HG02973 (cell line): Measurements from ENCODE around the gene KCNJ1.

Experiments
- ATAC-seq: cut with Tn5 transposase; IDR thresholded peaks from one replicate; pipeline ENCODE4 v1.9.1; 2021; ENCODE audit warnings: moderate library complexity; ENCODE audit not compliant: unreplicated experiment

Gene KCNJ1

DNA sequence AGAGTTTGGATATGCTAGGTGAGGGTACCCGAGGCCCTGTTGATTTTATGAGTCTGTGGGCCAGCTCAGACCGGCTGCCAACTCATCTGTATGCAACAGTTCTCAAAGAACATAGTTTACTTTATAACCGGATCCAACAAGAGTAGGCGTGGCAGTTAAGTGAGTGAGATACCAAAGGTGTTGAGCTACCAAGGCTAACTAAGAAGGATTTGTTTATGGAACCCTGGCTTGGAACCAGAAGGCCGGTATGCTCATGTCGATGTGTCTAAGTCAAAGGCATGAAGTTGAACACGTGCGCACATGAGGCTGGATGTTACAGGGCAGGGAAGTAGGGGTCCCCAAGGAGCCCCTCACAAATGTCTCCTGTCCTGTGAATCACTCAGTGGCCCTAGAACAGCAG, at the start of gene KCNJ1:
Gene KCNJ1 (minus strand): TSS at position 20 of the 400 bp plus-strand sequence. CDS start 27,053 bp downstream, outside the sequence.
- no peak for ATAC-seq

- no peak for ATAC-seq
Measured at GRCh38 chr11:128916681-128917080, 49.6 kb upstream of the KCNJ1 start.

DNA sequence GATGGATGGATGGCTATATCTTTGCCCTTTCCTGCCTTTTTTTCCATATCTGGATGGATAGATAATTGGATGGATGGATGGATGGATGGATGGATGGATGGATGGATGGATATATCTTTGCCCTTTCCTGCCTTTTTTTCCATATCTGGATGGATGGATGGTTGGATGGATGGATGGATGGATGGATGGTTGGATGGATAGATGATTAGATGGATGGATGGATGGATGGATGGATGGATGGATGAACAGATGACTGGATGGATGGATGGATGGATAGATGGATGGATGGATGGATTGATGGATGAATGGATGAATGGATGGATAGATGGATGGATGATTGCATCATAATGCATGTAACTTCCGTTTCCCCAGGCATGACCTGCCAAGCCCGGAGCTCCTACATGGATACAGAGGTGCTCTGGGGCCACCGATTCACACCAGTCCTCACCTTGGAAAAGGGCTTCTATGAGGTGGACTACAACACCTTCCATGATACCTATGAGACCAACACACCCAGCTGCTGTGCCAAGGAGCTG, 49.0 kb upstream of the KCNJ1 start:
- ATAC-seq: no peak

DNA sequence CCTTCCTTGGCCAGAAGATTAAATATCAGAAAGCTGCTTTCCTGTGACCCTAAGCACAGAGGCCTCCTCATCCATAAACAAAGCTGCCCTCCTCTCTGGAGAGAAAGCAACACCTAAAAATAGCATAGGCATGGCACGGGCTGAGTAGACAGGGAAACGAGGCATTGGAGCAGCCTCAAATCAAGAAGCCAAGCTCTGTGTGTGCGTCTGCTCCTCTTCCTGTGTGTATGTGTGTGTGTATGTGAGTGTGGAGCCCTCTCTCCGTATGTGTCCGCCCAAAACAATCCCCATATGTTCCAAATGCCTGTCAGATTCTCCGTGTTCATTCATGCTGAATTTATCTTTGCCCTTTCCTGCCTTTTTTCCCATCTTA, 48.0 kb upstream of the KCNJ1 start:
- ATAC-seq: no peak

DNA sequence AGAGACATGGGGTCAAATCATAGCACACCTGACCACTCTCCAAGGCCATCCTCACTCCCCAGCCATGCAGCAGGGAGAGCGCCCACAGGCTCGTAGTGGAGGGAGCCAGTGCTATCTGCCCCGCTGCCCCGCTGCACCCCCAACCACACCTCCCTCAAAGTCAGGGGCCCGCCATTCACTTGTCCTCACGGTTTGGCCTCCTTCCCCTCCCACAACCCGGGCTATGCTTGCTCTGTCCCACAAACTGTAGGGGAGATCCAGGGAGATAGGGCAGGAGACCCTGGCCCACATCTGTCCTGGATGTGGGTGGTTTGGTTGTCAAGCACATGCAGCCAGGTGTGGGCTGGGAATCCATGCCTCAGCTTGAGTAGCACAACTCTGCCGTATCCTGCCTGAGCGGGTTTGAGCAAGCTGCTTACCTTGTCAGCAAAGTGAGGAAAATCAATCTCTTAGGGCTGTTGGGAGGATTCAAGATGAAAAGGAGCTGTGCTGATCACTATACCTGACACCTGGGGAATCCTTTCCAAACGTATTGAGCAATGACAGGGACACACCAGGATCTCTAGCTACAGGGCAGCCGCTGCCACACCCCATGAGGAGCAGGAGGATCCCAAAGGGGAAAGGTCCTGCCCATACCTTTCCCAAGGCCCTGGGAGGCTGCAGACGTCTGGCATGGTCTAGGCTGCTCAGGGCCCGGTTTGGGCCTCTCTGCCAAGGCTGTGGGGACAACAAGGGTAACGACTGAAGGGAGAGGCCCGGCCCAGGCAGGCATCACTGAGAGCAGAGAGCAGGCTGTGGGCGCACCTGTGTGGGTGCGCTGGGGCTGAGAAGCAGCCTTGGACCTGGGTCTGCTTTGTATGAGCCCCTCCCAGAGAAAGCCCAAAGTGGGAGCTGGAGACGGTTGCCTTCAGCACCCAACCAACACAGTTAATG, 47.4 kb upstream of the KCNJ1 start:
- ATAC-seq: no peak

DNA sequence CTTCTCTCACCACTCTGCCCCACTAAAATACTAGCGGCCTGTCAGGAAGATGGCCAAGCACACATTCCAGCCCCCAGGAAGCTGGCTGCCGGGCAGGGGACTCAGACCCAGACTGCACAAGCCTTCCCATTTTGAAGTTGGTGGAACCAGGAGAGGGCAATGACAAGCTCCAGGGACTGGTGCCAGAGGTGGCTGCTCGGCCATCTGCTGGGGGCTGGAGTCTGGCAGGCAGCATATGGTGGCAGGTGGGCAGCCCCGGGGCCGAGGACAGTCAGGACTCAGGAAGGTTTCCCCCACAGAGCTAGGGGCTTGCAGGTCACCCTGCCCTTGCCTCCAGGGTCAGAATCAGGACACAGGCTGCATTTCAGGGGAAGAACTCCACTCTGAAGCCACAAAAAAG, 46.7 kb upstream of the KCNJ1 start:
- ATAC-seq: no peak

DNA sequence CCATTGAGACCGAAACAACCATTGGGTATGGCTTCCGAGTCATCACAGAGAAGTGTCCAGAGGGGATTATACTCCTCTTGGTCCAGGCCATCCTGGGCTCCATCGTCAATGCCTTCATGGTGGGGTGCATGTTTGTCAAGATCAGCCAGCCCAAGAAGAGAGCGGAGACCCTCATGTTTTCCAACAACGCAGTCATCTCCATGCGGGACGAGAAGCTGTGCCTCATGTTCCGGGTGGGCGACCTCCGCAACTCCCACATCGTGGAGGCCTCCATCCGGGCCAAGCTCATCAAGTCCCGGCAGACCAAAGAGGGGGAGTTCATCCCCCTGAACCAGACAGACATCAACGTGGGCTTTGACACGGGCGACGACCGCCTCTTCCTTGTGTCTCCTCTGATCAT, 44.6 kb upstream of the KCNJ1 start:
- no peak for ATAC-seq

- no peak for ATAC-seq
Measured at GRCh38 chr11:128911239-128911638, 44.1 kb upstream of the KCNJ1 start.

DNA sequence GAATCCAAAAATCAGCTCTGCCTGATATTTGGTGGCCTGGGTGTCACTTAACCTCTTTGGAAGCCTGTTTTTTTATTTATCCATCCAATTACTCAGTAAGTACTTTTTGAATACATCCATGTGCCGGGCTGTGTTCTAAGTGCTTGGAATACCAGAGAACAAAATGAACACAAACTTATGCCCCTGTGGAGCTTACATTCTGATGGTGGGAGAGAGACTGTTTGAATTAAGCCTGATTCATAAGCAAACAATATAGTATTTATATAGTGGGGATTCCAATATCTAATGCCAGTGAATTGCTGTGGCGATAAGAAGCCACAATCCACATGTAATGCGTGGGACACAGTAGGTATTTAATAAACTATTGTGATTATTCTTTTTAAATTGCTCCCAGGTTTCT, 43.5 kb upstream of the KCNJ1 start:
- ATAC-seq: no peak

GRCh38 chr11:128909438-128910125, 42.5 kb upstream of the KCNJ1 start:
- no peak for ATAC-seq

- ATAC-seq: no peak
Measured at GRCh38 chr11:128908391-128909246, 41.5 kb upstream of the KCNJ1 start.

GRCh38 chr11:128907585-128907984, 40.5 kb upstream of the KCNJ1 start:
- no peak for ATAC-seq

DNA sequence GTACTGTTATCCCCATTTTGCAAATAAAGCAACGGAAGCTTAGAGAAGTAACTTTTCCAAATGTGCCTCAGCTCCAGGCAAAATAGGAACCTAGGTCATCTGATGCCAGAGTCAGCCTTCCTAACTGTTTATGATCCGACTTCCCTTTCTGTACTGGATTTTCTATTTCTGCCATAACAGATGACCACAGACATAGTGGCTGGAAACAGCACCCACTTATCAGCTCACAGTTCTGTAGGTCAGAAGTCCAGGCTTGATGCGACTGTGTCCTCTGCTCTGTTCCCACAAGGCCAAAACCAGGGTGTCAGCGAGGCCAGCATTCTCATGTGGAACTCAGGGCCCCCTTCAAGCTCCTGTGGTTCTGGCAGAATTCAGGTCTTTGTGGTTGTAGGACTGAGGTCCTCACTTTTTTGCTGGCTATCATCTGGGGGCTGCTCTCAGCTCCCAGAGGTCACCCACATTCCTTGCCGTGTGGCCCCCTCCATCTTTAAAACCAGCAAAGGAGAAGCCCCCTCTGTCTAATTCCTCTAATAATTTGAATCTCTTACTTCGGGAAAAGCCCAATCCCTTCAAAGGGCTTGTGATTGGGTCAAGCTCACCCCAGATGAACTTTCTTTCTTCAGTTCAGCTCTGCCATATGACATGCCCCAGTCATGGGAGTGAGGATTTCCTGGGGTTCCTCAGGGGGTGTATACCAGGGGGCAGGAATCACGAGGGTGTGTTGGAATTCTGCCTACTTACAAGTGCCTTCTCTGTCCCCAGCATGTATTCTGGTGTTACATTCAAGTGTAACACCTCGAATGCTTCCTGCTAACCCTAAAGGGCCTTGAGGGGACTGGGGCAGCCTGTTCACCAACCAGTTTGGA, 39.3 kb upstream of the KCNJ1 start:
- ATAC-seq: no peak

- peak; percentile 55 for ATAC-seq
Measured at GRCh38 chr11:128905345-128906184, 38.5 kb upstream of the KCNJ1 start.

DNA sequence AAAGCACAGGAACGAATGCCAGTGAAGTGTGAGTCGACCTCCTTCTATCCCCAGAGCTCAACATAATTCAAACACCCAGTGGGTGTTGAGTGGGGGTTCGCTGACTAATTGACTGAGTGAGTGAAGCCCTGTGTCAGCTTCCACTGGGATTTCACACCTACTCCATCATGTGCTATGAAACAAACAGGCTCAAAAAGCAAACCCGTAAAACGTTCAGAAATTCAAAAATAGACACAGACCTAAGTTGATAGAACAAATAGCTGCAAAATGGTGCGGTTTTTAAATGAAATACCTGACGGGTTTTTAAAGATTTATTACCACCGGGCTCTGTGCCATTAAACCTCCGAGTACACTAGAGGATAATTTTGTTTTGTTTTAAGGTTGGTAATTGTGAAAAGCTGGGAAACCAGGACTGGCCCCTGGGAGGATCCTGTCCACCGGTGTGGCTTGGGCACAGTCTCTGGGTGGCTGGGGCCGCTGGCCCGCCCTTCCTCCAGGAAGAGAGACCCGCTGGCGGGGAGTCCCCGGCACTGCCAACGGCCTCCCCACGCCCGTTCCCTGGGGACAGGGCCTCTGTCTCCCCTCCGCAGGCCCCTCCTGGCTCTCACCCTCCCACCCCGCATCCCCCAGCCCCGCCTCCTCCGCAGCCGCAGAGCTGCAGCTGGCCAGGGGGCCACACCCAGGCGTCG, 37.7 kb upstream of the KCNJ1 start:
- peak; percentile 25 for ATAC-seq

- no peak for ATAC-seq
Measured at GRCh38 chr11:128904303-128904655, 37.2 kb upstream of the KCNJ1 start.

- no peak for ATAC-seq
Measured at GRCh38 chr11:128903248-128904061, 36.4 kb upstream of the KCNJ1 start.
